ENCODE data around the gene C21orf58. TPM values are rescaled to one million over a fixed set of nuclear protein-coding genes. Genes with fewer than 3 reads are reported as not detected.

The C21orf58 gene
- total and polyA plus RNA-seq, 12 donors: 0.51 to 2.9 (median 1.3) TPM

GRCh38 chr21:46308431-46308830 lies 15.2 kb downstream of the C21orf58 start:
- H3K36me3 ChIP-seq: peaks cover 0 to 34% (median 0%) of the 10 kb centered on the region in 9 donors
- H3K9me3 ChIP-seq: no peaks in the 10 kb centered on the region
- 94 to 97% methylated on average over 2 of the region's 2 CpGs for WGBS, 2 donors
- no peaks in the 10 kb centered on the region for H3K27me3 ChIP-seq
- no peak overlapping the region for H3K4me3 ChIP-seq
- no peak for DNase-seq
- no peak overlapping the region for H3K27ac ChIP-seq
- no peaks in the 10 kb centered on the region for H3K4me1 ChIP-seq
- intact Hi-C loops (cut with DNase I): no loop called here
- ATAC-seq: no peak
- TF ChIP-seq, protein P1, sequence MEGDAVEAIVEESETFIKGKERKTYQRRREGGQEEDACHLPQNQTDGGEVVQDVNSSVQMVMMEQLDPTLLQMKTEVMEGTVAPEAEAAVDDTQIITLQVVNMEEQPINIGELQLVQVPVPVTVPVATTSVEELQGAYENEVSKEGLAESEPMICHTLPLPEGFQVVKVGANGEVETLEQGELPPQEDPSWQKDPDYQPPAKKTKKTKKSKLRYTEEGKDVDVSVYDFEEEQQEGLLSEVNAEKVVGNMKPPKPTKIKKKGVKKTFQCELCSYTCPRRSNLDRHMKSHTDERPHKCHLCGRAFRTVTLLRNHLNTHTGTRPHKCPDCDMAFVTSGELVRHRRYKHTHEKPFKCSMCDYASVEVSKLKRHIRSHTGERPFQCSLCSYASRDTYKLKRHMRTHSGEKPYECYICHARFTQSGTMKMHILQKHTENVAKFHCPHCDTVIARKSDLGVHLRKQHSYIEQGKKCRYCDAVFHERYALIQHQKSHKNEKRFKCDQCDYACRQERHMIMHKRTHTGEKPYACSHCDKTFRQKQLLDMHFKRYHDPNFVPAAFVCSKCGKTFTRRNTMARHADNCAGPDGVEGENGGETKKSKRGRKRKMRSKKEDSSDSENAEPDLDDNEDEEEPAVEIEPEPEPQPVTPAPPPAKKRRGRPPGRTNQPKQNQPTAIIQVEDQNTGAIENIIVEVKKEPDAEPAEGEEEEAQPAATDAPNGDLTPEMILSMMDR (IDR thresholded peaks at IDR 0.05): no peak

- 84 to 91% methylated on average over 2 of the region's 2 CpGs for WGBS, 2 donors
These were observed 16.0 kb downstream of the C21orf58 start for GRCh38 chr21:46307625-46308024.

DNA sequence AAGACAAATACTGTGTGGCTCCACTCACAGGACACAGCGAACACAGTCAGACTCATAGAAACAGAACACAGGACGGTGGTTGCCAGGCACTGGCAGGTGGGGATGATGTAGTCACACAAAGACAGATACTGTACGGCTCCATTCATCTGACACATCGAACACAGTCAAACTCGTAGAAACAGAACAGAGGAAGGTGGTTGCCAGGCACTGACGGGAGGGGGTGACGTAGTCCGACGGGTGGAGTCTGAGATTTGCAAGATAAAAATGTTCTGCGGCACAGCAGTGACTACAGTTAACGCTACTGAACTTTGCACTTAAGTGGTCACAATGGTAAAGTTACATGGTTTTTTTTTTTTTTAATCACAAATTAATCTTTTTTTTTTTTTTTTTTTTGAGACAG lies 18.7 kb downstream of the C21orf58 start:
- intact Hi-C loops (cut with DNase I): no loop called here
- WGBS, 2 donors: 96% methylated on average over 11 of the region's 11 CpGs
- ATAC-seq: no peak
- Histone ChIP-seq H3K27me3 (no peaks in the 10 kb centered on the region), H3K27ac (no peak overlapping the region), H3K9me3 (no peaks in the 10 kb centered on the region), H3K4me3 (no peak overlapping the region), H3K36me3 (peaks cover 0 to 45% (median 0%) of the 10 kb centered on the region in 9 donors), H3K4me1 (no peaks in the 10 kb centered on the region)
- TF ChIP-seq, protein P1 (IDR thresholded peaks at IDR 0.05): no peak
- no peak for DNase-seq

More at GRCh38 chr21:46307625-46308024, 16.0 kb downstream of the C21orf58 start:
- Histone ChIP-seq H3K4me3 (no peak overlapping the region), H3K4me1 (no peaks in the 10 kb centered on the region), H3K27me3 (no peaks in the 10 kb centered on the region), H3K36me3 (peaks cover 0 to 29% (median 0%) of the 10 kb centered on the region in 9 donors), H3K27ac (no peak overlapping the region), H3K9me3 (no peaks in the 10 kb centered on the region)
- no peak for ATAC-seq
- DNase-seq: no peak
- intact Hi-C loops (cut with DNase I): no loop called here
- TF ChIP-seq, protein P1 (IDR thresholded peaks at IDR 0.05): no peak

DNA sequence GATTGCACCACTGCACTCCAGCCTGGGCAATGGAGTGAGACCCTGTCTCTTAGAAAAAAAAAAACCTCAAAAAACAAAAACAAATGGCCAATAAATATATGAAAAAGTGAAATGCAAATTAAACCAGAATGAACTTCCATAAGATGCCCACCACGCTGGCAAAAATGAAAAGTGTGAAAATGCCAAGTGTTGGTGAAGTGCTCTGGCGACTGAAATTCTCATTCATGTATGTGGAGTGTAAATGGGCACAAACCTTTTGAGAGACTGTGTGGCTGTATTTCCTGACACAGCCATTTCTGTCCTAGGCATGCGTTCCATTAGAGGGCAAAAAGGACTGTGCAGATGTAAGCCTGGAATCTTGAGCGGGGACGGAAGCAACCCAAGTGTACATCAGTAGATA lies 19.2 kb downstream of the C21orf58 start:
- Histone ChIP-seq H3K36me3 (peaks cover 0 to 48% (median 0%) of the 10 kb centered on the region in 9 donors), H3K27ac (no peak overlapping the region), H3K4me1 (no peaks in the 10 kb centered on the region), H3K4me3 (no peak overlapping the region), H3K27me3 (peaks cover 0 to 4% (median 0%) of the 10 kb centered on the region in 7 donors), H3K9me3 (no peaks in the 10 kb centered on the region)
- DNase-seq (no peak), ATAC-seq (no peak)
- TF ChIP-seq, protein P1 (IDR thresholded peaks at IDR 0.05): no peak
- intact Hi-C loops (cut with DNase I): no loop called here
- 86% methylated on average over 5 of the region's 5 CpGs for WGBS, 2 donors

Measured in heart right ventricle (tissue), 16 donors.